ENCODE results near the gene VWA2. TPM values are rescaled to one million over a fixed set of nuclear protein-coding genes. Genes with fewer than 3 reads are reported as not detected.

Gene VWA2
- total and polyA plus RNA-seq, 4 donors, result 1.6 to 18.3 (median 8.4) TPM

DNA sequence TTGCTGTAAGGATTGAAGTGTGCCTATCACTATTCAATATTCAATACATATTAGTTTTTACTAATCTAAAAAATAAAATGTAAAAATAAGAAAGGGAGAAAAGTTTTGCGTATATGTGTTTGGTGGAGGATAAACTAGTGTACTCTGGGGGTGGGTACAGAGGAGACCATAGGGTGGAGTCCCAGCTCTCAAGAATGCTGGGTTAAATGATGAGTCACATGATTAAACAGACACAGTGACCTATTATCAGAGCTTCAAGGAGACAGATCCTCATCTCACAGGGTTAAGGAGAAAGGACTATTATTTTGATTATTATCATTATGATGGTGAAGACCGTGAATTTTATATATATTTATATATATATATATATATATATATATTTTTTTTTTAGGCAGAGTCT is 87.7 kb downstream of the VWA2 start:
- WGBS, 2 donors, result 87 to 95% methylated on average over 2 of the region's 2 CpGs
- Histone ChIP-seq H3K36me3 (ENCODE audit: control insufficient read depth in 4 of 4, insufficient read depth in 4 of 4, low read length in 4 of 4) (peaks cover 0 to 8% (median 0%) of the 10 kb centered on the region in 4 donors), H3K4me1 (ENCODE audit: control insufficient read depth in 5 of 5, insufficient read depth in 5 of 5, low read length in 5 of 5) (peaks cover 0 to 13% (median 2%) of the 10 kb centered on the region in 5 donors), H3K4me3 (no peak overlapping the region), H3K9ac (ENCODE audit: insufficient read depth in 1 of 2, low read length in 2 of 2) (no peak overlapping the region), H3K27ac (ENCODE audit: low read depth in 1 of 2, low read length in 1 of 2) (no peak overlapping the region), H3K27me3 (ENCODE audit: control insufficient read depth in 3 of 3, insufficient read depth in 3 of 3, low read length in 2 of 3) (no peaks in the 10 kb centered on the region), H3K9me3 (ENCODE audit: control insufficient read depth in 4 of 4, insufficient read depth in 3 of 4, low read length in 3 of 4) (no peaks in the 10 kb centered on the region)
- TF ChIP-seq CTCF (IDR thresholded peaks at IDR 0.05; ENCODE audit: control extremely low read depth, extremely low read depth), result no peak
- ATAC-seq (ENCODE audit: insufficient read depth, low FRiP score), result no peak
- DNase-seq, result no peak

DNA sequence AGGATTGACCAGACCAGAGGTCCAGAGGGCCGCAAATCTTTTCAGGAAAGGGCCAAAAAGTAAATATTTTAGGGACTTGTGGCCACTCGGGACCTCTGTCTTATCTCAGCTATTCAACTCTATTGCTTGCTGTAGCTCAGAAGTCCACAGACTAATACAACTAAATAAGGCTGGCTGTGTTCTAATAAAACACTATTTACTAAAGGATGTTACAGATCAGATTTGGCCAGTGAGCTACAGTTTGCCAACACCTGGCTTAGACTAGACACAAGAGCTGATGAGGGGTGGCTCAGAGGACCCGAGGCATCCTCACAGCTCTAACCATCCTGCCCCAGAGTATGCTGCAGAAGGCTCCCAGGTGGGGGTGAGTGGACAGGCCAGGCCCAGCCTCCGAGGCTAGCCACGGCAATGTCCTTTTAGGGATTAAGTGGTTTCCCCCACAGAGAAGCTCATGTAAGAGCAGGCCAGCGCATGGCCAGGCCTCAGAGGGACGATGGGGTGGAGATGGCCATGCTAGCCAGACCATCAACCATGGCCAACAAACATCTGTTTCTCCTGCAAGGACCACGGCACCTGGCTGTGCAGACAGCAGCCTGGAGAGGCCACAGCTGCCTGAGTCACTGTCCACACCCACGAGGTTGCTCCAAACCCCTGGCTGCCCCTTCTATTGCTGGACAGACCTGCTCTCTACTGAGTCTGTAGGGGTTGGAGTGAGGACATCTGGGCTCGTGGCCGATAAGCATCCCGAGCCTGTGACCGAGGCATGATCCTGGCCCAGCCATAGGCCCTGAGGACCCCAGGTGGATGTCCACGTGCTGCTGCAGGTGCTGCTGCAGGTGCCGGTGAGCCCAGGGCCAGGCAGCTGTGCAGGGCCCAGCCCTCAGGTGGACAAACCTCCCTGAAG is 88.7 kb downstream of the VWA2 start:
- ATAC-seq (ENCODE audit: insufficient read depth, low FRiP score), result no peak
- DNase-seq, result no peak
- H3K36me3 ChIP-seq (ENCODE audit: control insufficient read depth in 4 of 4, insufficient read depth in 4 of 4, low read length in 4 of 4), result peaks cover 0 to 4% (median 0%) of the 10 kb centered on the region in 4 donors
- H3K4me1 ChIP-seq (ENCODE audit: control insufficient read depth in 5 of 5, insufficient read depth in 5 of 5, low read length in 5 of 5), result peaks cover 0 to 22% (median 7%) of the 10 kb centered on the region in 5 donors
- no peak overlapping the region for H3K4me3 ChIP-seq
- H3K27ac ChIP-seq (ENCODE audit: low read depth in 1 of 2, low read length in 1 of 2), result no peak overlapping the region
- H3K9me3 ChIP-seq (ENCODE audit: control insufficient read depth in 4 of 4, insufficient read depth in 3 of 4, low read length in 3 of 4), result no peaks in the 10 kb centered on the region
- TF ChIP-seq CTCF (IDR thresholded peaks at IDR 0.05; ENCODE audit: control extremely low read depth, extremely low read depth), result no peak
- no peaks in the 10 kb centered on the region for H3K27me3 ChIP-seq (ENCODE audit: control insufficient read depth in 3 of 3, insufficient read depth in 3 of 3, low read length in 2 of 3)
- no peak overlapping the region for H3K9ac ChIP-seq (ENCODE audit: insufficient read depth in 1 of 2, low read length in 2 of 2)
- 89 to 92% methylated on average over 15 of the region's 15 CpGs for WGBS, 2 donors

GRCh38 chr10:114328441-114328812 is 89.4 kb downstream of the VWA2 start:
- H3K36me3 ChIP-seq (ENCODE audit: control insufficient read depth in 4 of 4, insufficient read depth in 4 of 4, low read length in 4 of 4), result no peaks in the 10 kb centered on the region
- H3K9ac ChIP-seq (ENCODE audit: insufficient read depth in 1 of 2, low read length in 2 of 2), result no peak overlapping the region
- TF ChIP-seq CTCF (IDR thresholded peaks at IDR 0.05; ENCODE audit: control extremely low read depth, extremely low read depth), result no peak
- no peak overlapping the region for H3K27ac ChIP-seq (ENCODE audit: low read depth in 1 of 2, low read length in 1 of 2)
- peaks cover 0 to 28% (median 8%) of the 10 kb centered on the region in 5 donors for H3K4me1 ChIP-seq (ENCODE audit: control insufficient read depth in 5 of 5, insufficient read depth in 5 of 5, low read length in 5 of 5)
- 79 to 88% methylated on average over 6 of the region's 6 CpGs for WGBS, 2 donors
- ATAC-seq (ENCODE audit: insufficient read depth, low FRiP score), result no peak
- no peaks in the 10 kb centered on the region for H3K27me3 ChIP-seq (ENCODE audit: control insufficient read depth in 3 of 3, insufficient read depth in 3 of 3, low read length in 2 of 3)
- no peaks in the 10 kb centered on the region for H3K9me3 ChIP-seq (ENCODE audit: control insufficient read depth in 4 of 4, insufficient read depth in 3 of 4, low read length in 3 of 4)
- no peak overlapping the region for H3K4me3 ChIP-seq
- no peak for DNase-seq
